ENCODE measurements around the gene PCDHA5.
A peak's percentile ranks its signal among the peaks of the same experiment; 100 is the strongest.
"Not testable (repeated sequence)": the region's sequence is repeated elsewhere in the genome, so short reads cannot be mapped to it uniquely, and the experiment has no call there.

Gene PCDHA5

DNA sequence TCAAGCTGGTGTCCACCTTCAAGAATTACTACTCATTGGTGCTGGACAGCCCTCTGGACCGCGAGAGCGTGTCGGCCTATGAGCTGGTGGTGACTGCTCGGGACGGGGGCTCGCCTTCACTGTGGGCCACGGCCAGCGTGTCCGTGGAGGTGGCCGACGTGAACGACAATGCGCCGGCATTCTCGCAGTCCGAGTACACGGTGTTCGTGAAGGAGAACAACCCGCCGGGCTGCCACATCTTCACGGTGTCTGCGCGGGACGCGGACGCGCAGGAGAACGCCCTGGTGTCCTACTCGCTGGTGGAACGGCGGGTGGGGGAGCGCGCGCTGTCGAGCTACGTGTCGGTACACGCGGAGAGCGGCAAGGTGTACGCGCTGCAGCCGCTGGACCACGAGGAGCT, 19.0 kb upstream of the PCDHA5 start:
- in situ Hi-C loops (cut with MboI; ENCODE audit: low sequenced_read_pairs); H3K4me1 ChIP-seq; H3K36me3 ChIP-seq (replicated peaks); H3K9me3 ChIP-seq; H3K27me3 ChIP-seq (ENCODE audit: low read depth); DNase-seq (ENCODE audit: low spot score in 2 of 2); H3K4me3 ChIP-seq: not testable (repeated sequence)

DNA sequence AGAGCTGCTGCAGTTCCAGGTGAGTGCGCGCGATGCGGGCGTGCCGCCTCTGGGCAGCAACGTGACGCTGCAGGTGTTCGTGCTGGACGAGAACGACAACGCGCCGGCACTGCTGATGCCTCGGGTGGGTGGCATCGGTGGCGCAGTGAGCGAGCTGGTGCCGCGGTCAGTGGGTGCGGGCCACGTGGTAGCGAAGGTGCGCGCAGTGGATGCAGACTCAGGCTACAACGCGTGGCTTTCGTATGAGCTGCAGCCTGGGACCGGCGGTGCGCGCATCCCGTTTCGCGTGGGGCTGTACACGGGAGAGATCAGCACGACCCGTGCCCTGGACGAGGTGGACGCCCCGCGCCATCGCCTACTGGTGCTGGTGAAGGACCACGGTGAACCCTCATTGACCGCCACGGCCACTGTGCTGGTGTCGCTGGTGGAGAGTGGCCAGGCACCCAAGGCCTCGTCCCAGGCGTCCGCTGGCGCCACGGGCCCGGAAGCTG, 18.6 kb upstream of the PCDHA5 start:
- no peaks in the 10 kb centered on the region for H3K27me3 ChIP-seq (ENCODE audit: low read depth)
- H3K4me1 ChIP-seq: no peaks in the 10 kb centered on the region
- DNase-seq (ENCODE audit: low spot score in 2 of 2): no peak
- in situ Hi-C loops (cut with MboI; ENCODE audit: low sequenced_read_pairs): no loop called here
- no peaks in the 10 kb centered on the region for H3K36me3 ChIP-seq (replicated peaks)
- H3K4me3 ChIP-seq: no peak overlapping the region
- peaks cover 4% of the 10 kb centered on the region; the same call in 1 of the 2 replicates for H3K9me3 ChIP-seq

DNA sequence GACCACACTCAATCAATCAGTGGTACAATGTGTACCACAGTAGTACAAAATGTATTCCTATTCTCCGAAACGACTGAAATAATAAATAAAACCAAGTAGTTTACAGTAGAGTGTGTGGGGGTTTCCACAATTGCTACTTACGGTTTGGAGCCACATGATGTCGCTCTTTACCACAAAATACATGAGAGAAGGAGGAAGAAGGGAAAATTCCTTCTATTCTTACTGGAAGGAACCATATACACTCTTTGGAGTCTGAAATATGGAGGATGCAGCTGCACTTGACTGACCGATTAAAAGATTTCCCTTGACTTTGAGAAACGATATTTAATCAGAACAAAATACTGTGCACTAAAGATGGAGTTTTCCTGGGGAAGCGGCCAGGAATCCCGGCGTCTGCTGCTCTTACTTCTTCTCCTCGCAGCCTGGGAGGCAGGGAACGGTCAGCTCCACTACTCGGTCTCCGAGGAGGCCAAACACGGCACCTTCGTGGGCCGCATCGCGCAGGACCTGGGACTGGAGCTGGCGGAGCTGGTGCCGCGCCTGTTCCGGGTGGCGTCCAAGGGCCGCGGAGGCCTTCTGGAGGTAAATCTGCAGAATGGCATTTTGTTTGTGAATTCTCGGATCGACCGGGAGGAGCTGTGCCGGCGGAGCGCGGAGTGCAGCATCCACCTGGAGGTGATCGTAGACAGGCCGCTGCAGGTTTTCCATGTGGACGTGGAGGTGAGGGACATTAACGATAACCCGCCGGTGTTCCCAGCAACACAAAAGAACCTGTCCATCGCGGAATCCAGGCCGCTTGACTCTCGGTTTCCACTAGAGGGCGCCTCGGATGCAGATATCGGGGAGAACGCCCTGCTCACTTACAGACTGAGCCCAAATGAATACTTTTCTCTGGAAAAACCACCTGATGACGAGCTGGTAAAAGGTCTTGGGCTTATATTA, 14.3 kb upstream of the PCDHA5 start, which contains the start of gene PCDHA4:
Gene PCDHA4 (plus strand): TSS at position 235 of the 942 bp plus-strand sequence.
- Histone ChIP-seq H3K27me3 (ENCODE audit: low read depth) (no peaks in the 10 kb centered on the region), H3K36me3 (replicated peaks) (no peaks in the 10 kb centered on the region), H3K9me3 (no peaks in the 10 kb centered on the region), H3K4me1 (no peaks in the 10 kb centered on the region), H3K4me3 (no peak within 1 kb of the TSS)
- DNase-seq (ENCODE audit: low spot score in 2 of 2): peak in 1 of 2 experiments; percentile 46
- in situ Hi-C loops (cut with MboI; ENCODE audit: low sequenced_read_pairs): no loop called here

DNA sequence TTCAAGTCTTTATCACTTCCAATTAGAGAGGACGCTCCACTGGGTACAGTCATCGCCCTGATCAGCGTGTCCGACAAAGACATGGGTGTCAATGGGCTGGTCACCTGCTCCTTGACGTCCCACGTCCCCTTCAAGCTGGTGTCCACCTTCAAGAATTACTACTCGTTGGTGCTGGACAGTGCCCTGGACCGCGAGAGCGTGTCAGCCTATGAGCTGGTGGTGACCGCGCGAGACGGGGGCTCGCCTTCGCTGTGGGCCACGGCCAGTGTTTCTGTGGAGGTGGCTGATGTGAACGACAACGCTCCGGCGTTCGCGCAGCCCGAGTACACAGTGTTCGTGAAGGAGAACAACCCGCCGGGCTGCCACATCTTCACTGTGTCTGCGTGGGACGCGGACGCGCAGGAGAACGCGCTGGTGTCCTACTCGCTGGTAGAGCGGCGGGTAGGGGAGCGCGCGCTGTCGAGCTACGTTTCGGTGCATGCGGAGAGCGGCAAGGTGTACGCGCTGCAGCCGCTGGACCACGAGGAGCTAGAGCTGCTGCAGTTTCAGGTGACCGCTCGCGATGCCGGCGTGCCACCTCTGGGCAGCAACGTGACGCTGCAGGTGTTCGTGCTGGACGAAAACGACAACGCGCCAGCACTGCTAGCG, 13.0 kb upstream of the PCDHA5 start:
- H3K9me3 ChIP-seq; H3K4me3 ChIP-seq; H3K27me3 ChIP-seq (ENCODE audit: low read depth); H3K36me3 ChIP-seq (replicated peaks); in situ Hi-C loops (cut with MboI; ENCODE audit: low sequenced_read_pairs); DNase-seq (ENCODE audit: low spot score in 2 of 2); H3K4me1 ChIP-seq: not testable (repeated sequence)

DNA sequence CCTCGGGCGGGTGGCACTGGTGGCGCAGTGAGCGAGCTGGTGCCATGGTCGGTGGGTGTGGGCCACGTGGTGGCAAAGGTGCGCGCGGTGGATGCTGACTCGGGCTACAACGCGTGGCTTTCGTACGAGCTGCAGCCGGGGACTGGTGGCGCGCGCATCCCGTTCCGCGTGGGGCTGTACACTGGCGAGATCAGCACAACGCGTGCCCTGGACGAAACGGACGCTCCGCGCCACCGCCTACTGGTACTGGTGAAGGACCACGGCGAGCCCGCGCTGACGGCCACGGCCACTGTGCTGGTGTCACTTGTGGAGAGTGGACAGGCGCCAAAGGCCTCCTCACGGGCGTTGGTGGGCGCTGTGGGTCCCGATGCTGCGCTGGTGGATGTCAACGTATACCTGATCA, 12.5 kb upstream of the PCDHA5 start:
- Histone ChIP-seq H3K4me1 (no peaks in the 10 kb centered on the region), H3K4me3 (no peak overlapping the region), H3K27me3 (ENCODE audit: low read depth) (no peaks in the 10 kb centered on the region), H3K36me3 (replicated peaks) (no peaks in the 10 kb centered on the region), H3K9me3 (no peaks in the 10 kb centered on the region)
- DNase-seq (ENCODE audit: low spot score in 2 of 2): no peak
- in situ Hi-C loops (cut with MboI; ENCODE audit: low sequenced_read_pairs): no loop called here

DNA sequence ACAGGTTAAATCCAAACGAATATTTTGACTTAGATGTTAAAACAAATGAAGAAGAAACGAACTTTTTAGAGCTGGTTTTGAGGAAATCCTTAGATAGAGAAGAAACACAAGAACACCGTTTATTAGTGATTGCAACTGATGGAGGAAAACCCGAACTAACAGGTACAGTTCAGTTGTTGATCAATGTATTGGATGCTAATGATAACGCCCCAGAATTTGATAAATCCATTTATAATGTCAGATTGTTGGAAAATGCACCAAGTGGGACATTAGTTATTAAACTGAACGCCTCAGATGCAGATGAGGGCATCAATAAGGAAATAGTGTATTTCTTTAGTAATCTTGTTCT, 842 bp downstream of the PCDHA5 start:
- no peak overlapping the region for H3K4me3 ChIP-seq
- DNase-seq (ENCODE audit: low spot score in 2 of 2): no peak
- no peaks in the 10 kb centered on the region for H3K9me3 ChIP-seq
- H3K27me3 ChIP-seq (ENCODE audit: low read depth): no peaks in the 10 kb centered on the region
- H3K4me1 ChIP-seq: no peaks in the 10 kb centered on the region
- in situ Hi-C loops (cut with MboI; ENCODE audit: low sequenced_read_pairs): no loop called here
- H3K36me3 ChIP-seq (replicated peaks): no peaks in the 10 kb centered on the region

DNA sequence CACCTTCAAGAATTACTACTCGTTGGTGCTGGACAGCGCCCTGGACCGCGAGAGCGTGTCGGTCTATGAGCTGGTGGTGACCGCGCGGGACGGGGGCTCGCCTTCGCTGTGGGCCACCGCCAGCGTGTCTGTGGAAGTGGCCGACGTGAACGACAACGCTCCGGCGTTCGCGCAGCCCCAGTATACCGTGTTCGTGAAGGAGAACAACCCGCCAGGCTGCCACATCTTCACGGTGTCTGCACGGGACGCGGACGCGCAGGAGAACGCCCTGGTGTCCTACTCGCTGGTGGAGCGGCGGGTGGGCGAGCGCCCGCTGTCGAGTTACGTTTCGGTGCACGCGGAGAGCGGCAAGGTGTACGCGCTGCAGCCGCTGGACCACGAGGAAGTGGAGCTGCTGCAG, 1.6 kb downstream of the PCDHA5 start:
- in situ Hi-C loops (cut with MboI; ENCODE audit: low sequenced_read_pairs); H3K9me3 ChIP-seq; H3K36me3 ChIP-seq (replicated peaks); H3K4me3 ChIP-seq; H3K4me1 ChIP-seq; DNase-seq (ENCODE audit: low spot score in 2 of 2); H3K27me3 ChIP-seq (ENCODE audit: low read depth): not testable (repeated sequence)

DNA sequence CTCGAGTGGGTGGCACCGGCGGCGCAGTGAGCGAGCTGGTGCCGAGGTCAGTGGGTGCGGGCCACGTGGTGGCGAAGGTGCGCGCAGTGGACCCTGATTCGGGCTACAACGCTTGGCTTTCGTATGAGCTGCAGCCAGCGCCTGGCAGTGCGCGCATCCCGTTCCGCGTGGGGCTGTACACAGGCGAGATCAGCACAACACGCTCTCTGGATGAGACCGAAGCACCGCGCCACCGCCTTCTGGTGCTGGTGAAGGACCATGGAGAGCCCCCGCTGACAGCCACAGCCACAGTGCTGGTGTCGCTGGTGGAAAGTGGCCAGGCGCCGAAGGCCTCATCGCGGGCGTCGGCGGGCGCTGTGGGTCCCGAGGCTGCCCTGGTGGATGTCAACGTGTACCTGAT, 2.1 kb downstream of the PCDHA5 start:
- Histone ChIP-seq H3K36me3 (replicated peaks) (no peaks in the 10 kb centered on the region), H3K27me3 (ENCODE audit: low read depth) (no peaks in the 10 kb centered on the region), H3K4me1 (no peaks in the 10 kb centered on the region), H3K9me3 (no peaks in the 10 kb centered on the region), H3K4me3 (no peak overlapping the region)
- no peak for DNase-seq (ENCODE audit: low spot score in 2 of 2)
- in situ Hi-C loops (cut with MboI; ENCODE audit: low sequenced_read_pairs): no loop called here

DNA sequence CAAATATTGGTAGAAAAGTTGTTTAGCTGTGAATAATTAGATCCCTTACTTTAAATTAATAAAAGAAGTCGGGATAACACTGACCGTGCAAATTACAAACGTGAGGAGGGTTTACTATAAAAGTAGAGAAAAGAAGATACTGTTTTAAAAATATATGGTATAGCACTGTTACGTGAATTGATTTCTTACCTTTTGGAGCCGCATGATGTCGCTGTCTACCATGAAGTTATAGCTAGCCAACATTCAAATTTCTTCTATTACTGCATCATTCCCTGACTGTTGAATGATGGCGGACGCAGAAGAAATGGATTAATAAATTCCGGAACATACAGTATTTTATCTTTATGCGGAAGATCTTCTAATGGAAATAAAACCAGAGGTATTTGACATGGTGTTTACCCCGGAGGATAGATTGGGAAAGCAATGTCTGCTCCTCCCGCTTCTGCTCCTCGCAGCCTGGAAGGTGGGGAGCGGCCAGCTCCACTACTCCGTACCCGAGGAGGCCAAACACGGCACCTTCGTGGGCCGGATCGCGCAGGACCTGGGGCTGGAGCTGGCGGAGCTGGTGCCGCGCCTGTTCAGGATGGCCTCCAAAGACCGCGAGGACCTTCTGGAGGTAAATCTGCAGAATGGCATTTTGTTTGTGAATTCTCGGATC, 6.4 kb downstream of the PCDHA5 start, which contains the start of gene PCDHA6:
Gene PCDHA6 (plus strand): TSS at position 257 of the 658 bp plus-strand sequence. CDS start 132 bp downstream, at position 389.
- Histone ChIP-seq H3K9me3 (no peaks in the 10 kb centered on the region), H3K36me3 (replicated peaks) (no peaks in the 10 kb centered on the region), H3K4me1 (no peaks in the 10 kb centered on the region), H3K4me3 (no peak within 1 kb of the TSS), H3K27me3 (ENCODE audit: low read depth) (no peaks in the 10 kb centered on the region)
- DNase-seq (ENCODE audit: low spot score in 2 of 2): no peak
- in situ Hi-C loops (cut with MboI; ENCODE audit: low sequenced_read_pairs): no loop called here

DNA sequence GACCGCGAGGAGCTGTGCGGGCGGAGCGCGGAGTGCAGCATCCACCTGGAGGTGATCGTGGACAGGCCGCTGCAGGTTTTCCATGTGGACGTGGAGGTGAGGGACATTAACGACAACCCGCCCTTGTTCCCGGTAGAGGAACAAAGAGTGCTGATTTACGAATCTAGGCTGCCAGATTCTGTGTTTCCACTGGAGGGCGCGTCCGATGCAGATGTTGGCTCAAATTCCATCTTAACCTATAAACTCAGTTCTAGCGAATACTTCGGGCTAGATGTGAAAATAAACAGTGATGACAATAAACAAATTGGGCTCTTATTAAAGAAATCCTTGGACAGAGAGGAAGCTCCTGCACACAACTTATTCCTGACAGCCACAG, 6.9 kb downstream of the PCDHA5 start:
- Histone ChIP-seq H3K4me3 (no peak overlapping the region), H3K4me1 (no peaks in the 10 kb centered on the region), H3K27me3 (ENCODE audit: low read depth) (no peaks in the 10 kb centered on the region), H3K9me3 (no peaks in the 10 kb centered on the region), H3K36me3 (replicated peaks) (no peaks in the 10 kb centered on the region)
- in situ Hi-C loops (cut with MboI; ENCODE audit: low sequenced_read_pairs): no loop called here
- DNase-seq (ENCODE audit: low spot score in 2 of 2): no peak

DNA sequence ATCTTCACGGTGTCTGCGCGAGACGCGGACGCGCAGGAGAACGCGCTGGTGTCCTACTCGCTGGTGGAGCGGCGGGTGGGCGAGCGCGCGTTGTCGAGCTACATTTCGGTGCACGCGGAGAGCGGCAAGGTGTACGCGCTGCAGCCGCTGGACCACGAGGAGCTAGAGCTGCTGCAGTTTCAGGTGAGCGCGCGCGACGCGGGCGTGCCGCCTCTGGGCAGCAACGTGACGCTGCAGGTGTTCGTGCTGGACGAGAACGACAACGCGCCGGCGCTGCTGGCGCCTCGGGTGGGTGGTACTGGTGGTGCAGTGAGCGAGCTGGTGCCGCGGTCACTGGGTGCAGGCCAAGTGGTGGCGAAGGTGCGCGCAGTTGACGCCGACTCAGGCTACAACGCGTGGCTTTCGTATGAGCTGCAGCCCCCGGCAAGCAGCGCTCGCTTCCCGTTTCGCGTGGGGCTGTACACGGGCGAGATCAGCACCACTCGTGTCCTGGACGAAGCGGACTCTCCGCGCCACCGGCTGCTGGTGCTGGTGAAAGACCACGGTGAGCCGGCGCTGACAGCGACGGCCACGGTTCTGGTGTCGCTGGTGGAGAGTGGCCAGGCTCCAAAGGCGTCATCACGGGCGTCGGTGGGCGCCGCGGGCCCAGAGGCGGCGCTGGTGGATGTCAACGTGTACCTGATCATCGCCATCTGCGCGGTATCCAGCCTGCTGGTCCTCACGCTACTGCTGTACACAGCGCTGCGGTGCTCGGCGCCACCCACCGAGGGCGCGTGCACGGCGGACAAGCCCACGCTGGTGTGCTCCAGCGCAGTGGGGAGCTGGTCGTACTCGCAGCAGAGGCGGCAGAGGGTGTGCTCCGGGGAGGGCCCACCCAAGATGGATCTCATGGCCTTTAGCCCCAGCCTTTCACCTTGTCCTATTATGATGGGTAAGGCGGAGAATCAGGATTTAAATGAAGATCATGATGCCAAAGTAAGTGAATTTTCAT, 8.4 kb downstream of the PCDHA5 start:
- H3K9me3 ChIP-seq; H3K4me3 ChIP-seq; H3K36me3 ChIP-seq (replicated peaks); in situ Hi-C loops (cut with MboI; ENCODE audit: low sequenced_read_pairs); H3K27me3 ChIP-seq (ENCODE audit: low read depth); H3K4me1 ChIP-seq; DNase-seq (ENCODE audit: low spot score in 2 of 2): not testable (repeated sequence)

DNA sequence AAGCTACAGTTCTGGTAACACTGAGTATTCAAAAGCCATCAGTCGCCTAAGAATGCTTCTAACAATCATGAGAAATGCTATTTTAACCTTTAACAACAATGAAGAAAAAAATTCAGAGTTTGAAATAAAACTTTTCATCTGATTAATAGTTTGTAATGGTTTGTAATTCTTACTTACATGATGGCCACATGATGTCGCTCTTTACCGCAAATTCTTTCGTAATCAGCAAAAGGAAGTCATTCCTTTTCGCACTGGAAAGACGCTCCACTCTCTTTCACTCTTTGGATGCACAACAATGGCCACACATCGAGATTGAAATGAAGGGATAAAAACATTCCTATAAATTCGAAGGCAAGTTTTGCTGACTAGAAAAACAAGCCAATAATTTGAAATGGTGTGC, 12.6 kb downstream of the PCDHA5 start, which contains the start of gene PCDHA7:
Gene PCDHA7 (plus strand): TSS at position 277 of the 400 bp plus-strand sequence. CDS start 115 bp downstream, at position 392.
- Histone ChIP-seq H3K4me1 (no peaks in the 10 kb centered on the region), H3K36me3 (replicated peaks) (no peaks in the 10 kb centered on the region), H3K4me3 (no peak within 1 kb of the TSS), H3K9me3 (peaks cover 2% of the 10 kb centered on the region; the same call in 1 of the 2 replicates), H3K27me3 (ENCODE audit: low read depth) (no peaks in the 10 kb centered on the region)
- in situ Hi-C loops (cut with MboI; ENCODE audit: low sequenced_read_pairs): no loop called here
- DNase-seq (ENCODE audit: low spot score in 2 of 2): no peak
